ENCODE measurements around the gene CD72.

The CD72 gene

GRCh38 chr9:35609820-35610163 lies 8.4 kb downstream of the CD72 start:
- no peak overlapping the region for H3K9ac ChIP-seq (ENCODE audit: low read length)
- H4K12ac ChIP-seq (ENCODE audit: low read depth, low read length) = no peak overlapping the region
- no peaks in the 10 kb centered on the region for H3K9me3 ChIP-seq (ENCODE audit: insufficient read depth, low read depth, low read length)
- H3K36me3 ChIP-seq (ENCODE audit: control insufficient read depth in 1 of 2, insufficient read depth in 2 of 2, low read length in 2 of 2) = peaks cover 29 to 36% of the 10 kb centered on the region in 2 experiments
- no peak overlapping the region for H3K14ac ChIP-seq (ENCODE audit: low read length)
- H3K27ac ChIP-seq (ENCODE audit: low read depth, low read length) = no peak overlapping the region
- peaks cover 7 to 12% of the 10 kb centered on the region in 2 experiments for H3K4me1 ChIP-seq (ENCODE audit: control insufficient read depth in 1 of 2, insufficient read depth in 2 of 2, low read length in 2 of 2)
- no peak overlapping the region for H2BK12ac ChIP-seq (ENCODE audit: low read length)
- H3K79me1 ChIP-seq (ENCODE audit: low read length) = peaks cover 3% of the 10 kb centered on the region
- H3K4ac ChIP-seq (ENCODE audit: low read depth, low read length) = no peak overlapping the region
- no peak overlapping the region for H2BK5ac ChIP-seq (ENCODE audit: low read depth, low read length, poor library complexity)
- H4K8ac ChIP-seq (ENCODE audit: low read depth, low read length) = no peak overlapping the region
- no peak overlapping the region for H2AK5ac ChIP-seq (ENCODE audit: low read length)
- no peaks in the 10 kb centered on the region for H3K27me3 ChIP-seq (ENCODE audit: insufficient read depth, low read length)
- no peak overlapping the region for H3K18ac ChIP-seq (ENCODE audit: low read length)
- H3K4me3 ChIP-seq (ENCODE audit: low read depth, low read length) = no peak overlapping the region
- peaks cover 5% of the 10 kb centered on the region for H3K79me2 ChIP-seq (ENCODE audit: control insufficient read depth, insufficient read depth, low read length, poor library complexity)
- H2AFZ ChIP-seq (ENCODE audit: insufficient read depth, low read length, poor library complexity) = no peak overlapping the region
- H3K4me2 ChIP-seq (ENCODE audit: low read length) = no peak overlapping the region
- WGBS (ENCODE audit: extremely low coverage, insufficient coverage, insufficient read length) = no CpG with 5 or more reads among the region's 13 CpGs
- no peak overlapping the region for H4K91ac ChIP-seq (ENCODE audit: low read depth, low read length)
- DNase-seq = no peak
- no peak overlapping the region for H3K23ac ChIP-seq (ENCODE audit: low read length)
- no peak overlapping the region for H2BK120ac ChIP-seq (ENCODE audit: insufficient read depth, low read length, poor library complexity)

DNA sequence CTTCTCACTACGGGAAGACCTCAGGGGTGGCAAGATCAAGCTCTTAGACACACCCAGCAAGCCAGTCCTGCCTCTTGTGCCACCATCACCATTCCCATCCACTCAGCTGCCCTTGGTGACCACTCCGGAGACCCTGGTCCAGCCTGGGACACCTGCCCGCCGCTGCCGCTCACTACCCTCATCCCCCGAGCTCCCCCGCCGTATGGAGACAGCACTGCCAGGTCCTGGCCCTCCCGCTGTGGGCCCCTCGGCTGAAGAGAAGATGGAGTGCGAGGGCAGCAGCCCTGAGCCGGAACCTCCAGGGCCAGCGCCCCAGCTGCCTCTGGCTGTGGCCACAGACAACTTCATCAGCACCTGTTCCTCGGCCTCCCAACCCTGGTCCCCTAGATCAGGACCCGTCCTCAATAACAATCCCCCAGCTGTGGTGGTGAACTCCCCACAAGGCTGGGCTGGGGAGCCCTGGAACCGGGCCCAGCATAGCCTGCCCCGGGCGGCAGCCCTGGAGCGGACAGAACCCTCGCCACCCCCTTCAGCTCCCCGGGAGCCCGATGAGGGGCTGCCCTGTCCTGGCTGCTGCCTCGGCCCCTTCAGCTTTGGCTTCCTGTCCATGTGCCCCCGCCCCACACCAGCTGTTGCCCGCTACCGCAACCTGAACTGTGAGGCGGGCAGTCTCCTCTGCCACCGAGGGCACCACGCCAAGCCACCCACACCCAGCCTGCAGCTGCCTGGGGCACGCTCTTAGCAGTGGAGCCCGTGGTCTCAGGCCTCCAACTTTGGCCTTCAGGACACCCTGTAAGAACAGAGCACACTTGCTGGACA lies 9.0 kb downstream of the CD72 start:
- Histone ChIP-seq H3K4me1 (ENCODE audit: control insufficient read depth in 1 of 2, insufficient read depth in 2 of 2, low read length in 2 of 2) (peaks cover 7 to 12% of the 10 kb centered on the region in 2 experiments), H3K79me2 (ENCODE audit: control insufficient read depth, insufficient read depth, low read length, poor library complexity) (peaks cover 5% of the 10 kb centered on the region), H3K4me3 (ENCODE audit: low read depth, low read length) (no peak overlapping the region), H3K79me1 (ENCODE audit: low read length) (peaks cover 6% of the 10 kb centered on the region), H3K36me3 (ENCODE audit: control insufficient read depth in 1 of 2, insufficient read depth in 2 of 2, low read length in 2 of 2) (peaks cover 29 to 36% of the 10 kb centered on the region in 2 experiments), H3K9ac (ENCODE audit: low read length) (no peak overlapping the region), H2AK5ac (ENCODE audit: low read length) (no peak overlapping the region), H3K23ac (ENCODE audit: low read length) (no peak overlapping the region), H2BK5ac (ENCODE audit: low read depth, low read length, poor library complexity) (no peak overlapping the region), H3K9me3 (ENCODE audit: insufficient read depth, low read depth, low read length) (no peaks in the 10 kb centered on the region), H3K4ac (ENCODE audit: low read depth, low read length) (no peak overlapping the region), H4K91ac (ENCODE audit: low read depth, low read length) (no peak overlapping the region), H3K27me3 (ENCODE audit: insufficient read depth, low read length) (no peaks in the 10 kb centered on the region), H4K12ac (ENCODE audit: low read depth, low read length) (no peak overlapping the region), H2BK120ac (ENCODE audit: insufficient read depth, low read length, poor library complexity) (no peak overlapping the region), H2BK12ac (ENCODE audit: low read length) (no peak overlapping the region), H3K27ac (ENCODE audit: low read depth, low read length) (no peak overlapping the region), H3K18ac (ENCODE audit: low read length) (no peak overlapping the region), H4K8ac (ENCODE audit: low read depth, low read length) (no peak overlapping the region), H3K4me2 (ENCODE audit: low read length) (no peak overlapping the region), H3K14ac (ENCODE audit: low read length) (no peak overlapping the region), H2AFZ (ENCODE audit: insufficient read depth, low read length, poor library complexity) (no peak overlapping the region)
- no peak for DNase-seq
- no CpG with 5 or more reads among the region's 31 CpGs for WGBS (ENCODE audit: extremely low coverage, insufficient coverage, insufficient read length)

DNA sequence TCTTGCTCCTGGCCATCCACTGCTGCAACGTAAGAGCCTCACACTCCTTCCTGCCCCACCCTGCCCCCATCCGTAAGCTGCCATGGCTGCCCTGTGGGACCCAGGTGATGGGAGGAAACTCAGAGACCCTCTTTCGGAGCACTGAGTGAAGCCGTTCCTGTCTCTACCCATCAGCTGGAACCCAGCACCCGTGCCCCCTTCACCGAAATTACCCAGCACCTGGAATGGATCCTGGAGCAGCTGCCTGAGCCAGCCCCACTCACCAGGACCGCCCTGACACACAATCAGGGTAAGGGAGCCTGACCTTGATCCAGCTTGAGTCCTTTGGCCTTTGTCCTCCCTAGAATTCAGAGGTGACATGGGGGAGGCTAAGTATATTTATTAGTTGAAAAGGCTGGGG lies 10.0 kb downstream of the CD72 start:
- no CpG with 5 or more reads among the region's 7 CpGs for WGBS (ENCODE audit: extremely low coverage, insufficient coverage, insufficient read length)
- Histone ChIP-seq H3K4me1 (ENCODE audit: control insufficient read depth in 1 of 2, insufficient read depth in 2 of 2, low read length in 2 of 2) (peaks cover 11 to 16% of the 10 kb centered on the region in 2 experiments), H3K79me1 (ENCODE audit: low read length) (peaks cover 9% of the 10 kb centered on the region)

GRCh38 chr9:35606726-35607125 lies 11.5 kb downstream of the CD72 start:
- no peak overlapping the region for H4K91ac ChIP-seq (ENCODE audit: low read depth, low read length)

More for the DNA sequence above, 10.0 kb downstream of the CD72 start:
- no peak overlapping the region for H3K23ac ChIP-seq (ENCODE audit: low read length)
- H2BK12ac ChIP-seq (ENCODE audit: low read length) = no peak overlapping the region
- H3K4me3 ChIP-seq (ENCODE audit: low read depth, low read length) = no peak overlapping the region
- H3K27me3 ChIP-seq (ENCODE audit: insufficient read depth, low read length) = no peaks in the 10 kb centered on the region
- H3K9me3 ChIP-seq (ENCODE audit: insufficient read depth, low read depth, low read length) = peaks cover 1% of the 10 kb centered on the region
- H3K79me2 ChIP-seq (ENCODE audit: control insufficient read depth, insufficient read depth, low read length, poor library complexity) = peaks cover 5% of the 10 kb centered on the region
- no peak overlapping the region for H2AFZ ChIP-seq (ENCODE audit: insufficient read depth, low read length, poor library complexity)
- H3K4me2 ChIP-seq (ENCODE audit: low read length) = no peak overlapping the region
- no peak overlapping the region for H3K27ac ChIP-seq (ENCODE audit: low read depth, low read length)
- H3K18ac ChIP-seq (ENCODE audit: low read length) = no peak overlapping the region
- H2BK5ac ChIP-seq (ENCODE audit: low read depth, low read length, poor library complexity) = no peak overlapping the region
- H2BK120ac ChIP-seq (ENCODE audit: insufficient read depth, low read length, poor library complexity) = no peak overlapping the region
- no peak overlapping the region for H3K14ac ChIP-seq (ENCODE audit: low read length)
- peaks cover 29 to 36% of the 10 kb centered on the region in 2 experiments for H3K36me3 ChIP-seq (ENCODE audit: control insufficient read depth in 1 of 2, insufficient read depth in 2 of 2, low read length in 2 of 2)
- no peak overlapping the region for H3K4ac ChIP-seq (ENCODE audit: low read depth, low read length)
- no peak overlapping the region for H4K8ac ChIP-seq (ENCODE audit: low read depth, low read length)
- no peak overlapping the region for H4K91ac ChIP-seq (ENCODE audit: low read depth, low read length)
- no peak overlapping the region for H2AK5ac ChIP-seq (ENCODE audit: low read length)
- H3K9ac ChIP-seq (ENCODE audit: low read length) = no peak overlapping the region
- H4K12ac ChIP-seq (ENCODE audit: low read depth, low read length) = no peak overlapping the region
- DNase-seq = no peak

More at GRCh38 chr9:35606726-35607125, 11.5 kb downstream of the CD72 start:
- Histone ChIP-seq H3K79me1 (ENCODE audit: low read length) (peaks cover 9% of the 10 kb centered on the region), H2AK5ac (ENCODE audit: low read length) (no peak overlapping the region), H3K18ac (ENCODE audit: low read length) (peak overlapping the region; percentile 43), H3K4me1 (ENCODE audit: control insufficient read depth in 1 of 2, insufficient read depth in 2 of 2, low read length in 2 of 2) (peaks cover 11 to 16% of the 10 kb centered on the region in 2 experiments), H3K9me3 (ENCODE audit: insufficient read depth, low read depth, low read length) (peaks cover 1% of the 10 kb centered on the region), H3K9ac (ENCODE audit: low read length) (peak overlapping the region; percentile 20), H3K23ac (ENCODE audit: low read length) (peak overlapping the region; percentile 77), H3K79me2 (ENCODE audit: control insufficient read depth, insufficient read depth, low read length, poor library complexity) (peaks cover 5% of the 10 kb centered on the region), H4K12ac (ENCODE audit: low read depth, low read length) (no peak overlapping the region), H2BK5ac (ENCODE audit: low read depth, low read length, poor library complexity) (no peak overlapping the region), H3K27me3 (ENCODE audit: insufficient read depth, low read length) (no peaks in the 10 kb centered on the region), H3K27ac (ENCODE audit: low read depth, low read length) (no peak overlapping the region), H2BK120ac (ENCODE audit: insufficient read depth, low read length, poor library complexity) (no peak overlapping the region), H2BK12ac (ENCODE audit: low read length) (no peak overlapping the region), H3K4ac (ENCODE audit: low read depth, low read length) (no peak overlapping the region), H3K4me2 (ENCODE audit: low read length) (peak overlapping the region; percentile 28), H3K14ac (ENCODE audit: low read length) (no peak overlapping the region), H3K4me3 (ENCODE audit: low read depth, low read length) (no peak overlapping the region), H3K36me3 (ENCODE audit: control insufficient read depth in 1 of 2, insufficient read depth in 2 of 2, low read length in 2 of 2) (peaks cover 29 to 36% of the 10 kb centered on the region in 2 experiments), H4K8ac (ENCODE audit: low read depth, low read length) (no peak overlapping the region), H2AFZ (ENCODE audit: insufficient read depth, low read length, poor library complexity) (no peak overlapping the region)
- no CpG with 5 or more reads among the region's 7 CpGs for WGBS (ENCODE audit: extremely low coverage, insufficient coverage, insufficient read length)
- no peak for DNase-seq

Data from trophoblast cell (in vitro differentiated cells and primary cell).